ENCODE data around the gene GALNT15.

DNA sequence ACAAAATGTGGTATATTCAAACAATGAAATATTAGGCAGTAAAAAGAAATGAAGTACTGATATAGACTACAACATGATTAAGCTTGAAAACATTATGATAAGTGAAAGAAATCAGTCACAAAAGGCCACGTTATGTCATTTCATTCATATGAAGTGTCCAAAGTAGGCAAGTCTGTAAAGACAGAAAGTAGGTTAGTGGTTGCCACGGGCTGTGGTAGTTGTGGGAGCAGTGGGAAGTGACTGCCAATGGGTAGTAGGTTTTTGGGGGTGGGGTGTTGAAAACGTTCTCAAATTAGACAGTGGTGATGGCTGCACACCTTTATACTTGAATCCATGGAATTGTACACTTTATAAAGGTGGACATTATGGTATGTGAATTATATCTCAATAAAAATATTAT is 12.1 kb downstream of the GALNT15 start:
- TF ChIP-seq, protein P1, sequence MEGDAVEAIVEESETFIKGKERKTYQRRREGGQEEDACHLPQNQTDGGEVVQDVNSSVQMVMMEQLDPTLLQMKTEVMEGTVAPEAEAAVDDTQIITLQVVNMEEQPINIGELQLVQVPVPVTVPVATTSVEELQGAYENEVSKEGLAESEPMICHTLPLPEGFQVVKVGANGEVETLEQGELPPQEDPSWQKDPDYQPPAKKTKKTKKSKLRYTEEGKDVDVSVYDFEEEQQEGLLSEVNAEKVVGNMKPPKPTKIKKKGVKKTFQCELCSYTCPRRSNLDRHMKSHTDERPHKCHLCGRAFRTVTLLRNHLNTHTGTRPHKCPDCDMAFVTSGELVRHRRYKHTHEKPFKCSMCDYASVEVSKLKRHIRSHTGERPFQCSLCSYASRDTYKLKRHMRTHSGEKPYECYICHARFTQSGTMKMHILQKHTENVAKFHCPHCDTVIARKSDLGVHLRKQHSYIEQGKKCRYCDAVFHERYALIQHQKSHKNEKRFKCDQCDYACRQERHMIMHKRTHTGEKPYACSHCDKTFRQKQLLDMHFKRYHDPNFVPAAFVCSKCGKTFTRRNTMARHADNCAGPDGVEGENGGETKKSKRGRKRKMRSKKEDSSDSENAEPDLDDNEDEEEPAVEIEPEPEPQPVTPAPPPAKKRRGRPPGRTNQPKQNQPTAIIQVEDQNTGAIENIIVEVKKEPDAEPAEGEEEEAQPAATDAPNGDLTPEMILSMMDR (IDR thresholded peaks at IDR 0.05) = no peak
- TF ChIP-seq ZFX (IDR thresholded peaks at IDR 0.05; ENCODE audit: borderline replicate concordance) = no peak

All from 22Rv1 (cell line).